ENCODE measurements around the gene FAM171A2.

GRCh38 chr17:44362459-44362948, 1.1 kb downstream of the FAM171A2 start:
- TF ChIP-seq POLR2A (IDR thresholded peaks at IDR 0.05; ENCODE audit: low read length) (no peak), GATA1 (IDR thresholded peaks at IDR 0.05; ENCODE audit: low read depth, low read length) (no peak)
